ENCODE results near the gene CMTM5.
"Not testable (repeated sequence)": the region's sequence is repeated elsewhere in the genome, so short reads cannot be mapped to it uniquely, and the experiment has no call there.

The CMTM5 gene

DNA sequence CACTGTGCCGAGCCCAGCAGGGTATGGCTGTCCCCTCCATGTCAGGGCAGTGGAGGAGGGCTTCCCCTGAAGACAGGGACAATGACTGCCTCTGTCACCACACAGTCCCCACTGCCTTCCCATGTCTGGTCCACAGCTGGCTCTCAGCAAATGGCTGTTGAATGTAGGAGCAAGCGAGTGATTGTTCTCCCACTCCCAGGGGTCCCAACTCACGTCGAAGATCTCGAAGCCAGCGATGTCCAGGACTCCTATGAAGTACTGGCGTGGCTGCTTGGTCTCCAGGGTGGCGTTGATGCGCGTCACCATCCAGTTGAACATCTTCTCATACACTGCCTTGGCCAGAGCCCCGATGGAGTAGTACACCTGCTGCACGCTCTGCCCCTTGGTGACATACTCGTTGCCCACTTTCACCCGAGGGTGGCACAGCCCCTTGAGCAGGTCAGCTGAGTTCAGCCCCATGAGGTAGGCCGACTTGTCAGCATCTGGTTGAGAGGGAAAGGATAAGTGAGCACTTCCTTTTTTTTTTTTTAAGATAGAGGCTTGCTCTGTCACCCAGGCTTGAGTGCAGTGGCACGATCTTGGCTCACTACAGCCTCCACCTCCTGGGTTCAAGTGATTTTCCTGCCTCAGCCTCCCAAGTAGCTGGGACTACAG is 23.8 kb downstream of the CMTM5 start:
- WGBS, 2 experiments (ENCODE audit: insufficient coverage in 2 of 2) = 89 to 97% methylated on average over 14 to 16 of the region's 16 CpGs
- not testable (repeated sequence) for H3K27ac ChIP-seq (ENCODE audit: low read depth, low read length, severe bottlenecking); H3K9me3 ChIP-seq (ENCODE audit: control insufficient read depth, low read length); H3K36me3 ChIP-seq (ENCODE audit: control insufficient read depth, insufficient read depth, low read length); H3K4me1 ChIP-seq (ENCODE audit: control insufficient read depth, insufficient read depth, low read length, poor library complexity, severe bottlenecking); H3K4me3 ChIP-seq (ENCODE audit: extremely low read depth, insufficient read depth, low read length, poor library complexity, severe bottlenecking)

GRCh38 chr14:23401291-23401690 is 24.4 kb downstream of the CMTM5 start:
- Histone ChIP-seq H3K36me3 (ENCODE audit: control insufficient read depth, insufficient read depth, low read length) (no peaks in the 10 kb centered on the region), H3K4me3 (ENCODE audit: extremely low read depth, insufficient read depth, low read length, poor library complexity, severe bottlenecking) (no peak overlapping the region), H3K9me3 (ENCODE audit: control insufficient read depth, low read length) (no peaks in the 10 kb centered on the region), H3K27ac (ENCODE audit: low read depth, low read length, severe bottlenecking) (no peak overlapping the region), H3K4me1 (ENCODE audit: control insufficient read depth, insufficient read depth, low read length, poor library complexity, severe bottlenecking) (peaks cover 2% of the 10 kb centered on the region)
- 90 to 96% methylated on average over 3 to 4 of the region's 4 CpGs for WGBS, 2 experiments (ENCODE audit: insufficient coverage in 2 of 2)

DNA sequence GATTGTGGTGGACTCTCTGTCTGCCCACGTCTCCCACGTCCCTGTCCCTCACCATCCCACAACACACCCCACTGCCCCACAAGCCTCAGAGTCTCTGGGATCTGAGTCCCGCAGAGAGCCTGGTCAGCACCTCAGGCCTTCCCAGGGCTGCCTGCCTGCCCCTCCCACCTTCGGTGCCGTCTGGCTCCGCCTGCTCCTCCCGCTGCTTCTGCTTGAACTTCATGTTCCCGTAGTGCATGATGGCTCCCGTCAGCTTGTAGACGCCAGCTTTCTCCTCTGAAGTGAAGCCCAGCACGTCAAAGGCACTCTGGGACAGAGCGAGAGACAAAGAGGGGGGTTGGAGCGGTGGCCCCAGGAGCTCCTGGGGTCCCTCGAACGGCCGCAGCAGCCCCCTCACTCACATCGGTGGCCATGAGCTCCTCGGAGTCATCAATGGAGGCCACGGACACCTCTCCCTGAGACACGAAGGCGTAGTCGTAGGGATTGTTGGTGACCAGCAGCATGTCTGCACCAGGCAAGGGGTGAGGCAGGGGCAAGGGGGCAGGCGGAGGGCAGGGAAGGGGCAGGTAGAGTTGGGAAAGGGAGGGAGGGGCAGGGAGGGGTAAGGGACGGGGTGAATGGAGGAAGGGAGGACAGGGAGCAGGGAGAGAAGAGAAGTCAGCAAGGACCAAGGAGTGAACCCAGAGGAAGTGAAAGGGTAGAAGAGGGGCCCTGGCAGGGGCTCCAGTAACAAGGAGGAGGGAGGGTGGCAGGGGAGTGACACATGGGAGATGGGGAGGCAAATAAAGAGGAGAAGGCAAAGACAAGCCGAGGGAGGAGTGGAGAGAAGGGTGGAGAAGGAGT is 25.7 kb downstream of the CMTM5 start:
- no peaks in the 10 kb centered on the region for H3K9me3 ChIP-seq (ENCODE audit: control insufficient read depth, low read length)
- H3K27ac ChIP-seq (ENCODE audit: low read depth, low read length, severe bottlenecking) = no peak overlapping the region
- peaks cover 2% of the 10 kb centered on the region for H3K4me1 ChIP-seq (ENCODE audit: control insufficient read depth, insufficient read depth, low read length, poor library complexity, severe bottlenecking)
- 74 to 80% methylated on average over 24 of the region's 25 CpGs for WGBS, 2 experiments (ENCODE audit: insufficient coverage in 2 of 2)
- H3K4me3 ChIP-seq (ENCODE audit: extremely low read depth, insufficient read depth, low read length, poor library complexity, severe bottlenecking) = no peak overlapping the region
- H3K36me3 ChIP-seq (ENCODE audit: control insufficient read depth, insufficient read depth, low read length) = no peaks in the 10 kb centered on the region

- Histone ChIP-seq H3K36me3 (ENCODE audit: control insufficient read depth, insufficient read depth, low read length) (no peaks in the 10 kb centered on the region), H3K27ac (ENCODE audit: low read depth, low read length, severe bottlenecking) (no peak overlapping the region), H3K4me3 (ENCODE audit: extremely low read depth, insufficient read depth, low read length, poor library complexity, severe bottlenecking) (no peak overlapping the region), H3K9me3 (ENCODE audit: control insufficient read depth, low read length) (no peaks in the 10 kb centered on the region), H3K4me1 (ENCODE audit: control insufficient read depth, insufficient read depth, low read length, poor library complexity, severe bottlenecking) (peaks cover 2% of the 10 kb centered on the region)
- 75 to 87% methylated on average over 6 to 7 of the region's 7 CpGs for WGBS, 2 experiments (ENCODE audit: insufficient coverage in 2 of 2)
Observed at GRCh38 chr14:23403139-23403438, 26.2 kb downstream of the CMTM5 start.

DNA sequence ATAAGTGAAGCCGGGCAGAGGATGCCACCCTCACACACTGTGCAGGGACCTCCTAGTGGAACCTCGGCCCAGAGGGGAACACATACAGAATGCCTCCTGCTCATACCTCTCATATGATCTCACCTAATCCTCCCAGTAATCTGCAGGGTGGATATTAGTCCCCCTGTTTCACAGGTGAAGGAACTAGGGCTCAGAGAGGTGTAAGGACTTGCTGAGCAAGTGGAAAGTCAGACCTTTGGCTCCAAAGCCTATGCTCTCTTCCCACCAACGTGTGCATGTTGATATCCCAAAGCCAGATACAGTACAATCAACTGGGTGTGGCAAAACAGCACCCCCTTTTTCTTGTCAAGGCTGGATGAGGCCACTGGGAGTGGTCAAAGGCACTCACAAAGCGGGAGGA is 27.1 kb downstream of the CMTM5 start:
- H3K9me3 ChIP-seq (ENCODE audit: control insufficient read depth, low read length) = no peaks in the 10 kb centered on the region
- peaks cover 2% of the 10 kb centered on the region for H3K4me1 ChIP-seq (ENCODE audit: control insufficient read depth, insufficient read depth, low read length, poor library complexity, severe bottlenecking)
- H3K36me3 ChIP-seq (ENCODE audit: control insufficient read depth, insufficient read depth, low read length) = no peaks in the 10 kb centered on the region
- no peak overlapping the region for H3K27ac ChIP-seq (ENCODE audit: low read depth, low read length, severe bottlenecking)
- 86 to 91% methylated on average over 3 of the region's 4 CpGs for WGBS, 2 experiments (ENCODE audit: insufficient coverage in 2 of 2)
- no peak overlapping the region for H3K4me3 ChIP-seq (ENCODE audit: extremely low read depth, insufficient read depth, low read length, poor library complexity, severe bottlenecking)

- Histone ChIP-seq H3K4me1 (ENCODE audit: control insufficient read depth, insufficient read depth, low read length, poor library complexity, severe bottlenecking) (peaks cover under 1% of the 10 kb centered on the region), H3K4me3 (ENCODE audit: extremely low read depth, insufficient read depth, low read length, poor library complexity, severe bottlenecking) (no peak overlapping the region), H3K36me3 (ENCODE audit: control insufficient read depth, insufficient read depth, low read length) (no peaks in the 10 kb centered on the region), H3K9me3 (ENCODE audit: control insufficient read depth, low read length) (no peaks in the 10 kb centered on the region), H3K27ac (ENCODE audit: low read depth, low read length, severe bottlenecking) (no peak overlapping the region)
- 87 to 91% methylated on average over 12 to 14 of the region's 14 CpGs for WGBS, 2 experiments (ENCODE audit: insufficient coverage in 2 of 2)
Observed at GRCh38 chr14:23404331-23404900, 27.6 kb downstream of the CMTM5 start.

- no peak overlapping the region for H3K4me3 ChIP-seq (ENCODE audit: extremely low read depth, insufficient read depth, low read length, poor library complexity, severe bottlenecking)
- H3K9me3 ChIP-seq (ENCODE audit: control insufficient read depth, low read length) = no peaks in the 10 kb centered on the region
Observed at GRCh38 chr14:23405096-23405495, 28.2 kb downstream of the CMTM5 start.

GRCh38 chr14:23405516-23406025 is 28.7 kb downstream of the CMTM5 start:
- 92 to 94% methylated on average over 13 of the region's 13 CpGs for WGBS, 2 experiments (ENCODE audit: insufficient coverage in 2 of 2)
- Histone ChIP-seq H3K4me3 (ENCODE audit: extremely low read depth, insufficient read depth, low read length, poor library complexity, severe bottlenecking) (no peak overlapping the region), H3K4me1 (ENCODE audit: control insufficient read depth, insufficient read depth, low read length, poor library complexity, severe bottlenecking) (no peaks in the 10 kb centered on the region), H3K36me3 (ENCODE audit: control insufficient read depth, insufficient read depth, low read length) (no peaks in the 10 kb centered on the region), H3K9me3 (ENCODE audit: control insufficient read depth, low read length) (no peaks in the 10 kb centered on the region), H3K27ac (ENCODE audit: low read depth, low read length, severe bottlenecking) (no peak overlapping the region)

More at GRCh38 chr14:23405096-23405495, 28.2 kb downstream of the CMTM5 start:
- Histone ChIP-seq H3K27ac (ENCODE audit: low read depth, low read length, severe bottlenecking) (no peak overlapping the region), H3K36me3 (ENCODE audit: control insufficient read depth, insufficient read depth, low read length) (no peaks in the 10 kb centered on the region), H3K4me1 (ENCODE audit: control insufficient read depth, insufficient read depth, low read length, poor library complexity, severe bottlenecking) (no peaks in the 10 kb centered on the region)
- WGBS, 2 experiments (ENCODE audit: insufficient coverage in 2 of 2) = 91 to 93% methylated on average over 10 of the region's 10 CpGs

- WGBS, 2 experiments (ENCODE audit: insufficient coverage in 2 of 2) = 50 to 56% methylated on average over 4 of the region's 4 CpGs
- no peaks in the 10 kb centered on the region for H3K4me1 ChIP-seq (ENCODE audit: control insufficient read depth, insufficient read depth, low read length, poor library complexity, severe bottlenecking)
- no peaks in the 10 kb centered on the region for H3K36me3 ChIP-seq (ENCODE audit: control insufficient read depth, insufficient read depth, low read length)
- H3K4me3 ChIP-seq (ENCODE audit: extremely low read depth, insufficient read depth, low read length, poor library complexity, severe bottlenecking) = no peak overlapping the region
- H3K9me3 ChIP-seq (ENCODE audit: control insufficient read depth, low read length) = no peaks in the 10 kb centered on the region
- H3K27ac ChIP-seq (ENCODE audit: low read depth, low read length, severe bottlenecking) = no peak overlapping the region
Observed at GRCh38 chr14:23406244-23406643, 29.4 kb downstream of the CMTM5 start.

- no peaks in the 10 kb centered on the region for H3K36me3 ChIP-seq (ENCODE audit: control insufficient read depth, insufficient read depth, low read length)
- WGBS, 2 experiments (ENCODE audit: insufficient coverage in 2 of 2) = 95% methylated on average over 13 of the region's 15 CpGs
- H3K9me3 ChIP-seq (ENCODE audit: control insufficient read depth, low read length) = no peaks in the 10 kb centered on the region
Observed at GRCh38 chr14:23406725-23407355, 30.0 kb downstream of the CMTM5 start.

More at GRCh38 chr14:23406725-23407355, 30.0 kb downstream of the CMTM5 start:
- no peak overlapping the region for H3K27ac ChIP-seq (ENCODE audit: low read depth, low read length, severe bottlenecking)
- H3K4me1 ChIP-seq (ENCODE audit: control insufficient read depth, insufficient read depth, low read length, poor library complexity, severe bottlenecking) = no peaks in the 10 kb centered on the region
- no peak overlapping the region for H3K4me3 ChIP-seq (ENCODE audit: extremely low read depth, insufficient read depth, low read length, poor library complexity, severe bottlenecking)
